Daoy (cell line): ENCODE results near the gene SDC3. TPM values are rescaled to one million over a fixed set of nuclear protein-coding genes. Genes with fewer than 3 reads are reported as not detected.

Experiments used
- DNase-seq: peaks from one replicate; pipeline ENCODE4 v3.0.0-alpha.2; 2015; ENCODE audit warnings: low read depth
- total RNA-seq: library from RNA; depleted of rRNA; stranded (reverse); fragments of >200 nt; shearing (Covaris generic); gene quantifications from 2 replicates; pipeline ENCODE4 v1.2.3, GENCODE V29; 2014

The SDC3 gene
- total RNA-seq, 1 experiment from 2014 or later: 32.3 TPM

DNA sequence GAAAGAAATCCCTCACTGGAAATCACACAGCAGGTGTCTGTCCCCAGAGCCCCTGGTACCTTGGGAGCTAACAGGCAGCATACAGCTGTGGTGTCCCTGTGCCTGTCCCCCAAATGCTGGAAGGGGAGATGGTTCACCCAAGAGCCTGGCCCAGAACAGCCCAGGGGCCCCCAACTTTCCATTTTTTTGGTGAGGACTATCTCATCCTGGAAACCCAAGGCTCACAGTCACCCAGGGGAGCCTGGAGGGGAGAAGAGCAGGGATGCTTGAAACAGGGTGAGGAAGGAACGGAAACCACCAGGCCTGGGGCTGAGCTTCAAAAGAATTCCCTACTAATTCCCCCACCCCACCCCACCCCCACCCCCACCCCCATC, 3.6 kb downstream of the SDC3 start:
- no peak for DNase-seq

- DNase-seq: no peak
These were observed 4.2 kb downstream of the SDC3 start for GRCh38 chr1:30904191-30904961.

DNA sequence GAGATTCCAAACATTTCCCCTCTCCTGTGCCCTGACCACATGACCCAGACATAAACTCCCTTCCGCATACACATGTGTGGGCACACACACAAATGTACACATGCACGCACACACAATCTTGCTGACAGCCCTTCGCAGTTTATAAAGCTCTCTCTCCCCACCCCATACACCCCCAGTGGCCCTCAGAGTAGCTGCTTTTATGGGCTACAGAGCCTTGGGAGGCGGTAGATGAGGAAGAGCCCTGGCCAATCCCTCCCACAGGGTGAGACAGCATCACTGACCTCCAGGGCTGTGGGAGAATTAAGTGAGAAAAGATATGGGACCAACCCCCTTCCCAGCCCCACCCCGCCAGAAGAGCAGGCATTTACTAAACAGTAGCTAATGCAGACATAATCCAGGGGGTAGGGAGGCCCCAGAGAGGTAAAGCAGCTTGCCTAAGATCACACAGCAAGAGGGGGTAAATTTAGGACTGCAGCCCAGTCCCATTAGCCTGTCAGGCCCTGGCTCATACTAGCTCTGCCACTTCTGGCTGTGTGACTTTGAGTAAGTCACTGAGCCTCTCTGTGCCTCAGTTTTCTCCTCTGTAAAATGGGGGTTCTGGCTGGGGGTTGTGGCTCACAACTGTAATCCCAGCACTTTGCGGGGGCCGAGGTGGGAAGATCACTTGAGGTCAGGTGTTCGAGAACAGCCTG, 5.1 kb downstream of the SDC3 start:
- peak; percentile 57 for DNase-seq

GRCh38 chr1:30902593-30903290, 5.8 kb downstream of the SDC3 start:
- DNase-seq: peak; percentile 29

DNA sequence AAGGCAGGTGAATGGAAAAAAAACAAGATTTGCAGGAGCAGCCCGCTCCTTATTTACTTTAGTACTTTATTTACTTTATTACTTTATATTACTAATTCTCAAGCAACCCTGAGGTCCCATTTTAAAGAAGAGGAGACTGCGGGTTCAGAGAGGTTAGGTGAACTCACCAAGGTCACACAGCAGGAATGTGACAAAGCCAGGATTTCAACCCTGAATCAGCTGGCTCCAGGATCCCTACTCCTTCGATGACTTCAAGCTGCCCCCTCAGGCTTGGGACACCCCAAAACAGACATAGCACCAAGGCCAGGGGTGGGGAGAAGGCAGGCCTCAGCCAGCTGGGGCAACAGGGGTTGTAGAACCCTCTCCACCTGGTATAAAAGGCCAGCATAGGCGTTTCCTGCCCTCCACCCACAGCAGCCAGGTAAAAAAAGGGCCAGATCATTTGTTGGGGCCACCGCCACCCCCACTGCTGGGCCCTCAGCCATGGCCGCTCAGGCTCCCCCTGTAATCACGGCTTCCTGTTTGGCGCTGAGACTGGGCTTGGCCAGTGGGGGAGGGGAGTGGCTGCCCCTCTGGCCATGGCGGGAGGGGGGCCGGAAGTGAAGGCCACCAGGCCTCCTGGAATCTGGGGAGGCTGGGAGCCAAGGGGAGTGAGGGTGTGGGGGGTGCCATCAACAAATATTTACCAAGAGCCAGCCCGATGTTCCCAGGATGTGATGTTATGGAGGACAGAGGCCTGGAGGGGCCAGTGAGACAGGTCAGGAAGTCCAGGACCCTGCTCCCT, 6.6 kb downstream of the SDC3 start:
- peak; percentile 64 for DNase-seq

- no peak for DNase-seq
These were observed 7.5 kb downstream of the SDC3 start for GRCh38 chr1:30900931-30901560.

DNA sequence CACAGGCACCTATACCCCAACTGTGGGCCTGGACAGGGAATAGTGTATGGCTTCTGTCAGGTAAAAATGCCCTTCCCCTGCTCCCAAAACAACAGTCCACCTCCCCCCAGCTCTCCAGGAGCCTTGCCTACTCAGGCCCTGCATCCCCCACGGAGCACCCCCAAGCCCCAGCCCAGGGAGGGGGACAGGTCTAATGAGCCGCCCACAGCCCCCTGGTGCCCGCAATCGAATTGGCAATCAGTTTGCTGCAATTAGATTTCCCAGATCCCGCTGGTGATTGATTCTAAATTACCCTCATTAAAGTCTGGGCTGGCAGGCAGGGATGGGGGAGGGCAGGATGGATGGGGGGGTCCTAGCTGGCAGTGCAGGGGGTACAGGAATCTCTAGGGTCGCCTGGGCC, 8.1 kb downstream of the SDC3 start:
- DNase-seq: no peak

DNA sequence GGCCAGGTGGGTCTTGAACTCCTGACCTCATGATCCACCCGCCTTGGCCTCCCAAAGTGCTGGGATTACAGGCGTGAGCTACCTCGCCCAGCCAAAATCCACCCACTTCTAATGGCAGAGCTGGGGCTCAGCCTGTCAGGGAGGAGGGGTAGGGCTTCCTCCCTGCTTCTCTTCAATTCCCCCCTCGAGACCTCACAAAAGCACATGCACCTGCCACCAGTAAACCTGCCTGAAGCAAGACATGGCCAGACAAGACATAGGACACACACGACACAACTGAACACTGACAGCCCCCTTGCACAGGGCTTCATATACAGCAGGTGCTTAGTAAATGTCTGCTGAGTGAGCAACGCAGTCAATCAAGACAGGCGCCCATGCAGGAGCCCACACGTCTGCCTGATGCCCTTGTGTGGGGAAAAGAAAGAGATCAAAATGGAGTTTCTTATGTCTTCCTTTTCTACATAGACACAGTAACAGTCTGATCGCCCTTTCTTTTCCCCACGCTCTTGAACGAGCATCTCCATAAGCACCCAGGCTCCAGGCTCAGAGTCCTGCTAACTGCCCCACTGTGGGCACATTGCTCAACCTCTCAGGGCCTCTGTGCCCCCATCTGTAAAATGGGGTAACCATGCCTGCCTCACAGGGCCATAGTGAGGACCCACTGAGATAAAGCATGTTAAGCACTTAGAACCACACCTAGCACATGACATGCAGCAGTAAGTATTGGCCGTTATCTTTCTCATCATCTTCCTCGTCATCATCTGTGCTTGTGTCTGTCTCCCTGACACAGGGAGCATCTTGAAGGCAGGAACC, 8.8 kb downstream of the SDC3 start:
- DNase-seq: no peak

- DNase-seq: no peak
These were observed 10.3 kb downstream of the SDC3 start for GRCh38 chr1:30898031-30898815.

DNA sequence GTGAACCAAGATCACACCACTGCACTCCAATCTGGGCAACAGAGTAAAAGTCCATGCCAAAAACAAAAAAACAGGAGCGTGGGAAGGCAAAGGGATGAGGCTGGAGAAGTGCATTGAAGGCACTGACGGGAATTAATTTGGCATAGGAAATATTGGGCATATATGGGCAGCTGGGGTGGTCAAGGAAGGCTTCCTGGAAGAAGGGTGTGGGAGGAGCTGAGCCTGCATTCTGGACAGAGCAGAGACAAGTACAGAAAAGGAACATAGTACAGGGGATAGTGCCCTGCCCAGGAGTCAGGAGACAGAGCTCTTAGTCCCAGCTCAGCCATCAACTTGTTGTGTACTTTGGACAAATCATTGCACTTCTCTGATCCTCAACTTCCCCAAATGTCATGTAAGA, 11.7 kb downstream of the SDC3 start:
- no peak for DNase-seq

DNA sequence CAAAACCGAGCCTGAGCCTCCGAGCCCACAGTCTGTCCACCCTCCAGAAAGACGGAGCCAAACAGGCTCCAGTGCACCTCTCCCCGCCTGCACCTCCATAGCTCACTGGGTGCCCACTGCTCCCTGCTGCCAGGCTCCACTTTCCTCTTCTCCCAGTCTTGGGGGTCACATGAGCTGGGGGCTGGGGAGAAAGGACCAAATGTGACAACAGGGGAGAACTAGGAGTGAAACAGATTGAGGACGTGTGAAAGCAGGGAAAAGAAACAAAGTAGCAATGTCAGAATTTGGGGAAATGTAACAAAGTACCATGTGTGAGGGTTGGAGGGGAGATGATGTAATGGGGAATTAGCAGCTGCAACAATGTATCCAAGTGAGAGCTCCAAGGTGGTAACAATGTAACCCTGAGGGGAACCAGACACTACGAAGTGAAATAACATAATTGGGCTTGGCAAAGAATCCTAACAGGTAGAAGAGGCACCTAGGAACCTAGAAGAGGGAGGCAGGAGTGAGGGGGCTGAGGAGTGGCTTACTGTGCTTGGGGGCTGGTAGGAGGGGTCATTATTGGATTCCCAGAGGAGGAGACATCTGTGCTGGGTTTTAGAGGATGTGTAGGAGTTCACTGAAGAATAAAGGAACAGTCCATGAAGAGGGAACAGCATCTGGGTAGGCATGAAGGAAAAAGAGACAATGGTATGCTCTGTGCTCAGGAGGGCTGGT, 12.5 kb downstream of the SDC3 start:
- no peak for DNase-seq

GRCh38 chr1:30895382-30895943, 13.1 kb downstream of the SDC3 start:
- no peak for DNase-seq

GRCh38 chr1:30894508-30894973, 14.0 kb downstream of the SDC3 start:
- no peak for DNase-seq

DNA sequence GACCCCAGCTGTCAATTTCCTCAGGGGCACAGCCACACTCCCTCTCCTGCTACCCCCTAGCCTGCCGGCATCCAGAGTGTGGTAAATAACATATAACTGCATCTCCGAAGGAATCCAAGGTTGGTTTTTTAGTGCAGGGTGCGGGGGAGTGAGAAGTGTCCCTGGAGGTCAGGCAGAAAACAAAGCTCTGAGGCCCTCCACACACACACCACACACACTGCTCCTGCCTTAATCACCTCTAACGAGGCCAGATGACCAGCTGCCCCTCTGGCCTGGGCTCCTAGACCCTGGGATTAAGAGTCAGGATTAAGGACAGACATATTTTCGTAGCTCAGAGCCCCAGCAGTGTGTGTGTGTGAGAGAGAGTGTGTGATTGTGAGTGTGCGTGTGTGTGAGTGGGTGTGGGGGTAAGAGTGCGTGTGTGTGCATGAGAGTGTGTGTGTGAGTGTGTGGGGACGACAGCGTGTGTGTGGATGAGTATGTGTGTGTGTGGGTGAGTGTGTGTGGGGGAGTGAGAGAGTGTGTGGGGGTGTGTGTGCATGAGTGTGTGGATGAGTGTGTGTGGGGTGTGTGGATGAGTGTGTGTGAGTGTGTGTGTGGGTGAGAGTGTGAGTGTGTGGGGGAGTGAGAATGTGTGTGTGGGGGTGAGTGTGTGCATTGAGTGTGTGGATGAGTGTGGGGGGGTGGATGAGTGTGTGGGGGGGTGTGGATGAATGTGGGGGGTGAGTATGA, 14.6 kb downstream of the SDC3 start:
- DNase-seq: no peak

DNA sequence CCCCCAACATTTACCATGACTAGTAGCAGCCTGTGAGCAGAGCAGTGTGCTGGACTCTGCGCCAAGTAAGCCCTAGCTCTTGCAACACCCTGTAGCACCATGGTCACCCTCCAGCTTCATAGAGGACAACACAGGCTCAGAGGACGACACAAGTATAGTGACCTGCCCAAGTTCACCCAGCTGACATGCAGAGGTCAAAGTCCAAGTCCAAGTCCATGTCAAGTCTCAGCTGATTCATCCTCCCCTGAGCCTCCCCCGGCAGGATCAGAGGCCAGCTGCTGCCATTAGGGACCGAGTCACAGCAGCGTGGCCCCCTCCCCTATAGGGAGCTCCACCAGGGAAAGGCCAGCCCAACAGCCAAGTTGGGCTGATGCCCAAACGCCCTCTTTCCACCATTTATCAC, 15.9 kb downstream of the SDC3 start:
- DNase-seq: no peak

DNA sequence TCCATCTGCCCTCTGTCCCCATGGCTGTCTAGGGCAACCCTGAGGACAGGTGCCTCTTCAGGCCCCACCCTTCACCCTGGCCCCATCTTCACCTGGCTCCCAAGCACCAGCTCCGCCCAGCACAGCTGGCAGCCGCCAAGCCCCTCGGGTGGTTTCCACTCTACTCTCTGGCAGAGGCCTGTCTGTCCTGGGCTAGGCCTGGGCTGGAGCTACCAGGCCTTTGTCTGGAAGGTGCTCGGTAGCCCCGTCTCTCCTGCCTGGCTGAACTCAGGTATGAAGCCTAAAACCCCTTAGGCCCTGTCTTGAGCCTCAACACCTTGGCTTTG, 17.4 kb downstream of the SDC3 start:
- DNase-seq: no peak

DNA sequence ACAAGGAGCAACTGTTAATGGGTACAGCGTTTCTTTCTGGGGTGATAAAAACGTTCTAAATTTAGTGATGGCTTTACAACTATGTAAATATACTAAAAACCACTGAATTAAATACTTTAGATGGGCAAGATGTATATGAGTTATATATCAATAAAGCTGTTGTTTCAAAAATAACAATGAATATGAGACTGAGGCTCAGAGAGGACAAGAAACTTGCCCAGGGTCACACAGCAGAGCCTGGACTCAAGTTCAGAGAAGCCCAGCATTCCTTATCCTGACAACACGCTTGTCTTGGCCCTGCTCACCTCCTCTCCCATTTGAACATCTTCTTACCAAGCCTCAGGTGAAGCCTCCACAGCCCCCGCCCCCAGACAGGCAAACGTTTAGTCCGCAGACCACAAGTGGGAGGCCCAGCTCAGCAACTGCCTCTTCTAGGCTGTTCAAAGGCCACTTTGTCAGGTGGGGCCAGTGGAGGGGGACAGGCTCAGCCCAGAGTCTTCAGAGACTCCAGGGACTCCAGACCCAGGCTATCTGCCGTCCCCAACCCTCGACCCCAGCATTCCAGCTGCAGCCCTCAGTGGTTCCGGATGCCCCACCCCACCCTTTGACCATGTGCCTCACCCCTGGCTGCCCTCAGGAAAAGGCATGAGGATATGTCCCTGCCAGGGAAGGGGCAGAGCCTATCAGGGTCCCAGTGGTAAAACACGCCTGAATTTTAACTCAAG, 17.9 kb downstream of the SDC3 start:
- no peak for DNase-seq

DNA sequence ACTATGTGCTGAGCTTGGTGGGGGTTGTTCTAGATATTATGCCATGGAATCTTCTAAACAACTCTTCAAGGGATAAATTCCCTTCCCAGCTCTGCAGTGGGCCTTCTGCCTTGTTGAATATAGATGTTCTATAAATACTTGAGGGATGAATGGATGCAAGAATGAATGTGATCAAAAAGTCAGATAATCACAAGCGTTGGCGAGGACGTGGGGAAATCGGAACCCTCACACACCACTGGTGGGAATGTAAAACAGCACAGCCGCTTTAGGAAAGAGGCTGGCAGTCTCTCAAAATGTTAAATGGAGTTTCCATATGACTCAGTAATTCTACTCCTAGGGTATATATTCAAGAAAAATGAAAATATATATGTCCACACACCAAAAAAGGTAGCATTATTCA, 19.0 kb downstream of the SDC3 start:
- no peak for DNase-seq
